ENCODE results near the gene LGALS1. TPM values are rescaled to one million over a fixed set of nuclear protein-coding genes. Genes with fewer than 3 reads are reported as not detected.

Gene LGALS1
- total and polyA plus RNA-seq, 9 of the 15 experiments (the other 6 are each of a cell fraction or from before 2014, with no cell fraction given) = 160 to 800 (median 330) TPM

DNA sequence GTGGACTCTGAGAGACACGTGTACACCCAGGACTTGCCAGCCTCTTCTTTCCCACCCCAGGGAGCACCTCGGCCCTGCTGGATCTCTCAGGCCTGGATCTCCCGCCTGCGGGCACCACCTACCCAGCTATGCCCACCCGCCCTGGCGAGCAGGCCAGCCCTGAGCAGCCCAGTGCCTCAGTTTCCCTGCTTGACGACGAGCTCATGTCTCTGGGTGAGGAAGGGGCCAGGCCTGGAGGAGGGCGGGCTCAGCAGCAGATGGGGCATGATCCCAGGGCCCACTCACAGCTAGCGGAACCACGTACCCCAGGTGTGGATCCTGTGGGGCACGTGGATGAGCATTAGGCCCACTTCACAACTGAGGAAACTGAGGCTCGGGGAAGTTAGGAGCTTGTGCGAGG lies 49.7 kb upstream of the LGALS1 start:
- H3K9me3 ChIP-seq (replicated peaks; ENCODE audit: control insufficient read depth, insufficient read depth, low read depth, low read length) = no peaks in the 10 kb centered on the region
- H3K27me3 ChIP-seq (ENCODE audit: control insufficient read depth in 2 of 2, insufficient read depth in 2 of 2, low read length in 2 of 2) = no peaks in the 10 kb centered on the region
- DNase-seq (ENCODE audit: extremely low read depth in 1 of 4, low spot score in 3 of 4) = no peak
- no peak for FAIRE-seq
- intact Hi-C loops (cut with micrococcal nuclease) (no loop called here), in situ Hi-C loops (cut with MboI) (no loop called here)
- TF ChIP-seq ZNF239 (CRISPR knock-in tag; IDR thresholded peaks at IDR 0.05) (no peak), SMAD3 (CRISPR knock-in tag; conservative IDR thresholded peaks at IDR 0.05) (no peak), POLR2G (IDR thresholded peaks at IDR 0.05; ENCODE audit: low read depth, low read length) (peak; percentile 54; the same call in 1 of the 2 replicates)
- no peak overlapping the region for H3K4me2 ChIP-seq (ENCODE audit: insufficient read depth, low read length)
- H4K20me1 ChIP-seq (replicated peaks; ENCODE audit: control insufficient read depth, insufficient read depth, low read length) = no peaks in the 10 kb centered on the region
- no peaks in the 10 kb centered on the region for H3K79me2 ChIP-seq (ENCODE audit: control insufficient read depth, insufficient read depth, low read length)
- H3K4me1 ChIP-seq (replicated peaks in 1 of 2; ENCODE audit: control insufficient read depth in 2 of 2, insufficient read depth in 2 of 2, low read length in 2 of 2) = peaks cover 0 to 38% of the 10 kb centered on the region in 2 experiments; a peak in 3 of 5 replicates
- POLR2A ChIA-PET = interaction anchor here (0.6 to 3.0 kb wide), 4 partner anchors 9 to 202 kb away, joined by 3 to 12 read pairs (median 4); no protein-coding TSS in a partner anchor
- no peak overlapping the region for H2AFZ ChIP-seq (ENCODE audit: low read depth, low read length)
- no peaks in the 10 kb centered on the region for H3K9me1 ChIP-seq (ENCODE audit: control insufficient read depth, insufficient read depth, low read length)
- CTCF ChIA-PET (ENCODE audit: low intra/inter-chr PET ratio) = no interaction called here
- no peak for ATAC-seq
- BruUV-seq (replicated peaks) = no TSS peak
- H3K9ac ChIP-seq (ENCODE audit: insufficient read depth in 1 of 2, low read depth in 2 of 2, low read length in 2 of 2) = no peak overlapping the region
- 98% methylated on average over 12 of the region's 14 CpGs for WGBS (ENCODE audit: insufficient coverage, low coverage, missing lambda C conversion rate)
- peaks cover 52% of the 10 kb centered on the region; the same call in 2 of the 3 replicates for H3K36me3 ChIP-seq (ENCODE audit: control insufficient read depth, insufficient read depth, low read length)
- H3K4me3 ChIP-seq = no peak overlapping the region
- H3K27ac ChIP-seq (ENCODE audit: extremely low read depth, low read depth, low read length) = no peak overlapping the region

DNA sequence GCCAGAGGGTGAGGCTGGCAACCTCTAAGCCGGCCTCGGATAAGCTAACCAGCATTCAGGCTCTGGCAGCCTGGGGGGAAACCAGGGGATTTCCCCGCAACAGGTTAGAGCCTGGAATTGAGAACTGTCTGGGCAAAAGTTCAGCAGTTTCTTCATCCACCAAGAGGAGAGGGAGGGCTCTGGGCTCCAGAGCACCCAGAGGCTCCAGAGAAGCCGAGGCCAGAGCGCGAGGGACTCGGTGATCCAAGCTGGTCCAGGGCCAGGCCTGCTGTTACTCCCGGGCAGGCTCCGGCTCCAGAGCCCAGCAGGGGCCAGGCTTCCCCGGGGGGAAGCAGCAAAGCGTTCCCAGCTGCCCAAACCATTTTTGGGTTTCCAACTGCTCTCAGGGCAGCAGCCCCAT lies 49.3 kb upstream of the LGALS1 start:
- no peak overlapping the region for H3K27ac ChIP-seq (ENCODE audit: extremely low read depth, low read depth, low read length)
- no peak overlapping the region for H2AFZ ChIP-seq (ENCODE audit: low read depth, low read length)
- POLR2A ChIA-PET = interaction anchor here (0.5 to 3.0 kb wide), 4 partner anchors 9 to 402 kb away, joined by 3 to 12 read pairs (median 4); no protein-coding TSS in a partner anchor
- H3K4me3 ChIP-seq = no peak overlapping the region
- H3K27me3 ChIP-seq (ENCODE audit: control insufficient read depth in 2 of 2, insufficient read depth in 2 of 2, low read length in 2 of 2) = no peaks in the 10 kb centered on the region
- no peak overlapping the region for H3K9ac ChIP-seq (ENCODE audit: insufficient read depth in 1 of 2, low read depth in 2 of 2, low read length in 2 of 2)
- H3K4me2 ChIP-seq (ENCODE audit: insufficient read depth, low read length) = no peak overlapping the region
- no peaks in the 10 kb centered on the region for H4K20me1 ChIP-seq (replicated peaks; ENCODE audit: control insufficient read depth, insufficient read depth, low read length)
- intact Hi-C loops (cut with micrococcal nuclease) (no loop called here), in situ Hi-C loops (cut with MboI) (no loop called here)
- H3K9me3 ChIP-seq (replicated peaks; ENCODE audit: control insufficient read depth, insufficient read depth, low read depth, low read length) = no peaks in the 10 kb centered on the region
- DNase-seq (ENCODE audit: extremely low read depth in 1 of 4, low spot score in 3 of 4) (no peak), FAIRE-seq (no peak), ATAC-seq (no peak)
- H3K36me3 ChIP-seq (ENCODE audit: control insufficient read depth, insufficient read depth, low read length) = peaks cover 51% of the 10 kb centered on the region; the same call in 2 of the 3 replicates
- no TSS peak for BruUV-seq (replicated peaks)
- H3K4me1 ChIP-seq (replicated peaks in 1 of 2; ENCODE audit: control insufficient read depth in 2 of 2, insufficient read depth in 2 of 2, low read length in 2 of 2) = peaks cover 0 to 42% of the 10 kb centered on the region in 2 experiments; a peak in 3 of 5 replicates
- CTCF ChIA-PET (ENCODE audit: low intra/inter-chr PET ratio) = no interaction called here
- H3K79me2 ChIP-seq (ENCODE audit: control insufficient read depth, insufficient read depth, low read length) = no peaks in the 10 kb centered on the region
- 94% methylated on average over 7 of the region's 11 CpGs for WGBS (ENCODE audit: insufficient coverage, low coverage, missing lambda C conversion rate)
- H3K9me1 ChIP-seq (ENCODE audit: control insufficient read depth, insufficient read depth, low read length) = no peaks in the 10 kb centered on the region
- TF ChIP-seq FUS (optimal IDR thresholded peaks at IDR 0.05; ENCODE audit: low read depth, low read length) (no peak), POLR2G (IDR thresholded peaks at IDR 0.05; ENCODE audit: low read depth, low read length) (peak; percentile 22; the same call in 1 of the 2 replicates), SIN3A (IDR thresholded peaks at IDR 0.05; ENCODE audit: borderline replicate concordance in 2 of 2, control insufficient read depth in 1 of 2, low read depth in 2 of 2, low read length in 2 of 2) (no peak), NFATC3 (IDR thresholded peaks at IDR 0.05) (no peak)

Measured in K562 (cell line).